ENCODE data around the gene TTC9. TPM values are rescaled to one million over a fixed set of nuclear protein-coding genes. Genes with fewer than 3 reads are reported as not detected.

Gene TTC9
- total and polyA plus RNA-seq, 4 donors, result 0.09 to 0.98 (median 0.45) TPM

- Histone ChIP-seq H3K36me3 (ENCODE audit: control insufficient read depth in 4 of 4, insufficient read depth in 3 of 4, low read depth in 1 of 4, low read length in 3 of 4) (no peaks in the 10 kb centered on the region), H3K9ac (ENCODE audit: low read depth in 1 of 2, low read length in 2 of 2) (no peak overlapping the region), H3K27ac (ENCODE audit: low read depth in 1 of 2, low read length in 2 of 2) (no peak overlapping the region), H3K9me3 (ENCODE audit: control insufficient read depth in 4 of 4, low read length in 3 of 4) (no peaks in the 10 kb centered on the region), H3K4me1 (ENCODE audit: control insufficient read depth in 4 of 4, insufficient read depth in 4 of 4, low read length in 3 of 4) (peaks cover 0 to 1% (median 0%) of the 10 kb centered on the region in 4 donors), H3K4me3 (ENCODE audit: low read depth in 1 of 3, low read length in 3 of 3) (no peak overlapping the region), H3K27me3 (ENCODE audit: control insufficient read depth in 4 of 4, insufficient read depth in 4 of 4, low read length in 3 of 4) (no peaks in the 10 kb centered on the region)
- no peak for DNase-seq (ENCODE audit: low spot score)
- TF ChIP-seq ATF3 (IDR thresholded peaks at IDR 0.05), result no peak
- TF ChIP-seq EGR1 (IDR thresholded peaks at IDR 0.05; ENCODE audit: low read depth in 2 of 2), result no peak
- 90% methylated on average over 15 of the region's 15 CpGs for WGBS
Measured at GRCh38 chr14:70708717-70709570, 67.2 kb downstream of the TTC9 start.

GRCh38 chr14:70709726-70710382 is 68.1 kb downstream of the TTC9 start:
- 74% methylated on average over 8 of the region's 8 CpGs for WGBS
- no peak for TF ChIP-seq MAX (IDR thresholded peaks at IDR 0.05)
- H3K27me3 ChIP-seq (ENCODE audit: control insufficient read depth in 4 of 4, insufficient read depth in 4 of 4, low read length in 3 of 4), result no peaks in the 10 kb centered on the region
- H3K36me3 ChIP-seq (ENCODE audit: control insufficient read depth in 4 of 4, insufficient read depth in 3 of 4, low read depth in 1 of 4, low read length in 3 of 4), result no peaks in the 10 kb centered on the region
- no peak for DNase-seq (ENCODE audit: low spot score)
- no peak overlapping the region for H3K9ac ChIP-seq (ENCODE audit: low read depth in 1 of 2, low read length in 2 of 2)
- no peak overlapping the region for H3K27ac ChIP-seq (ENCODE audit: low read depth in 1 of 2, low read length in 2 of 2)
- H3K4me1 ChIP-seq (ENCODE audit: control insufficient read depth in 4 of 4, insufficient read depth in 4 of 4, low read length in 3 of 4), result peaks cover 0 to 7% (median 0%) of the 10 kb centered on the region in 4 donors
- no peak overlapping the region for H3K4me3 ChIP-seq (ENCODE audit: low read depth in 1 of 3, low read length in 3 of 3)
- no peaks in the 10 kb centered on the region for H3K9me3 ChIP-seq (ENCODE audit: control insufficient read depth in 4 of 4, low read length in 3 of 4)

- no peaks in the 10 kb centered on the region for H3K9me3 ChIP-seq (ENCODE audit: control insufficient read depth in 4 of 4, low read length in 3 of 4)
- peaks cover 0 to 10% (median 2%) of the 10 kb centered on the region in 4 donors for H3K4me1 ChIP-seq (ENCODE audit: control insufficient read depth in 4 of 4, insufficient read depth in 4 of 4, low read length in 3 of 4)
- 98% methylated on average over 1 of the region's 1 CpG for WGBS
Measured at GRCh38 chr14:70711451-70711850, 69.7 kb downstream of the TTC9 start.

More at GRCh38 chr14:70711451-70711850, 69.7 kb downstream of the TTC9 start:
- DNase-seq (ENCODE audit: low spot score), result no peak
- no peak overlapping the region for H3K9ac ChIP-seq (ENCODE audit: low read depth in 1 of 2, low read length in 2 of 2)
- no peak overlapping the region for H3K27ac ChIP-seq (ENCODE audit: low read depth in 1 of 2, low read length in 2 of 2)
- no peaks in the 10 kb centered on the region for H3K27me3 ChIP-seq (ENCODE audit: control insufficient read depth in 4 of 4, insufficient read depth in 4 of 4, low read length in 3 of 4)
- TF ChIP-seq YY1 (IDR thresholded peaks at IDR 0.05) (no peak), NR2F2 (IDR thresholded peaks at IDR 0.05) (no peak), RAD21 (IDR thresholded peaks at IDR 0.05) (no peak), FOXA1 (IDR thresholded peaks at IDR 0.05) (no peak), SP1 (IDR thresholded peaks at IDR 0.05) (no peak), REST (IDR thresholded peaks at IDR 0.05) (no peak), CTCF (IDR thresholded peaks at IDR 0.05; ENCODE audit: low read depth, low read length, missing input control) (no peak), TAF1 (conservative IDR thresholded peaks at IDR 0.05) (no peak), FOXA2 (IDR thresholded peaks at IDR 0.05) (no peak), HNF4G (IDR thresholded peaks at IDR 0.05) (no peak)
- H3K36me3 ChIP-seq (ENCODE audit: control insufficient read depth in 4 of 4, insufficient read depth in 3 of 4, low read depth in 1 of 4, low read length in 3 of 4), result no peaks in the 10 kb centered on the region
- H3K4me3 ChIP-seq (ENCODE audit: low read depth in 1 of 3, low read length in 3 of 3), result no peak overlapping the region

Data from liver (tissue), 9 donors.